GM23338 (cell line): ENCODE data around the gene IFITM10. TPM values are rescaled to one million over a fixed set of nuclear protein-coding genes. Genes with fewer than 3 reads are reported as not detected.
"Not testable (repeated sequence)": the region's sequence is repeated elsewhere in the genome, so short reads cannot be mapped to it uniquely, and the experiment has no call there.

Experiments used
- ATAC-seq: fragments of 200-7000 bp; cut with Tn5 transposase; 3 replicates; pipeline ENCODE4 v1.9.1; 2020
- DNase-seq: peaks from one replicate; pipeline ENCODE4 v3.0.0-alpha.2; 2015; ENCODE audit warnings: low spot score
- H2AFZ ChIP-seq: fragments of 200-600 bp; sonication (generic); 2 replicates; pipeline ENCODE4 v1.8.0; 2016; ENCODE audit warnings: antibody characterized with exemption, mild to moderate bottlenecking, moderate library complexity
- H3F3A ChIP-seq: fragments of 200-600 bp; sonication (generic); replicated peaks from 2 replicates; pipeline ENCODE4 v1.8.0; 2017; ENCODE audit warnings: antibody characterized with exemption, mixed run types, low read depth
- H3K27ac ChIP-seq: fragments of 200-600 bp; sonication (generic); 2 replicates; pipeline ENCODE4 v1.6.1; 2016; ENCODE audit warnings: low read depth
- H3K27me3 ChIP-seq: fragments of 200-600 bp; sonication (generic); 2 replicates; pipeline ENCODE4 v1.8.0; 2016; ENCODE audit warnings: mild to moderate bottlenecking, mixed run types, moderate library complexity; ENCODE audit not compliant: insufficient read depth
- H3K36me3 ChIP-seq: fragments of 200-600 bp; sonication (generic); 2 replicates; pipeline ENCODE4 v1.8.0; 2016; ENCODE audit warnings: mild to moderate bottlenecking; ENCODE audit not compliant: insufficient read depth
- H3K4me1 ChIP-seq: fragments of 200-600 bp; sonication (generic); 2 replicates; pipeline ENCODE4 v1.8.0; 2016; ENCODE audit warnings: mild to moderate bottlenecking, moderate library complexity; ENCODE audit not compliant: insufficient read depth
- H3K4me2 ChIP-seq: fragments of 200-600 bp; sonication (generic); 2 replicates; pipeline ENCODE4 v1.7.1; 2017; ENCODE audit warnings: mixed run types
- H3K4me3 ChIP-seq: fragments of 200-600 bp; sonication (generic); 2 replicates; pipeline ENCODE4 v1.6.1; 2016; ENCODE audit warnings: mixed run types
- H3K79me2 ChIP-seq: fragments of 200-600 bp; sonication (generic); replicated peaks from 2 replicates; pipeline ENCODE4 v1.8.0; 2017; ENCODE audit warnings: mild to moderate bottlenecking; ENCODE audit not compliant: insufficient read depth
- H3K9me2 ChIP-seq: fragments of 200-600 bp; sonication (generic); 2 replicates; pipeline ENCODE4 v1.8.0; 2017; ENCODE audit not compliant: insufficient read depth
- H4K20me1 ChIP-seq: fragments of 200-600 bp; sonication (generic); replicated peaks from 2 replicates; pipeline ENCODE4 v1.8.0; 2017; ENCODE audit warnings: mild to moderate bottlenecking; ENCODE audit not compliant: insufficient read depth
- H3K27ac Mint-ChIP-seq: 2 replicates; pipeline ENCODE4 v1.8.0; 2020; ENCODE audit warnings: inconsistent platforms, mild to moderate bottlenecking, moderate library complexity, mixed read lengths
- H3K27me3 Mint-ChIP-seq: 3 replicates; pipeline ENCODE4 v1.8.0; 2022; ENCODE audit warnings: low read depth, mild to moderate bottlenecking, moderate library complexity, mixed read lengths, inconsistent platforms; ENCODE audit not compliant: insufficient read depth, poor library complexity
- H3K36me3 Mint-ChIP-seq: 3 replicates; pipeline ENCODE4 v1.8.0; 2021; ENCODE audit warnings: low read depth, mild to moderate bottlenecking, inconsistent platforms, moderate library complexity, mixed read lengths
- H3K4me1 Mint-ChIP-seq: 3 replicates; pipeline ENCODE4 v1.8.0; 2020; ENCODE audit warnings: mild to moderate bottlenecking, inconsistent platforms, mixed read lengths
- H3K4me3 Mint-ChIP-seq: 3 replicates; pipeline ENCODE4 v1.8.0; 2021; ENCODE audit warnings: moderate library complexity, mild to moderate bottlenecking, inconsistent platforms, mixed read lengths
- H3K9me3 Mint-ChIP-seq: 3 replicates; pipeline ENCODE4 v1.8.0; 2020; ENCODE audit warnings: moderate library complexity, mild to moderate bottlenecking, inconsistent platforms, mixed read lengths
- polyA plus RNA-seq: library from polyadenylated mRNA; unstranded; fragments of >200 nt; fragmentation: Nextera tagmentation; extraction: Ambion mirVana; gene quantifications from 2 replicates; pipeline ENCODE4 v1.2.1, GENCODE V29; 2016
- total RNA-seq: library from RNA; depleted of rRNA; stranded (reverse); fragments of >200 nt; shearing (Covaris generic); gene quantifications from 2 replicates; pipeline ENCODE4 v1.2.3, GENCODE V29; 2014
- TF ChIP-seq, protein P1 (sequence below), 2 experiments: fragments of 200-600 bp in 1 of 2; sonication (generic) in 1 of 2; conservative IDR thresholded peaks; 2 replicates each; pipeline versions ENCODE4 v1.5.1 to v1.6.1; 2016 to 2017; ENCODE audit warnings: antibody characterized with exemption in 2 of 2, low read depth in 2 of 2, mild to moderate bottlenecking in 2 of 2, moderate library complexity in 1 of 2
- TF ChIP-seq, protein P2 (sequence below): fragments of 250-450 bp; sonication (Bioruptor Pico); IDR thresholded peaks from 2 replicates; pipeline ENCODE4 v1.5.0; 2020; ENCODE audit warnings: mild to moderate bottlenecking, moderate library complexity

The IFITM10 gene
- total and polyA plus RNA-seq, 2 experiments from 2014 or later: 0.06 TPM; not detected in 1

- TF ChIP-seq, protein P1, sequence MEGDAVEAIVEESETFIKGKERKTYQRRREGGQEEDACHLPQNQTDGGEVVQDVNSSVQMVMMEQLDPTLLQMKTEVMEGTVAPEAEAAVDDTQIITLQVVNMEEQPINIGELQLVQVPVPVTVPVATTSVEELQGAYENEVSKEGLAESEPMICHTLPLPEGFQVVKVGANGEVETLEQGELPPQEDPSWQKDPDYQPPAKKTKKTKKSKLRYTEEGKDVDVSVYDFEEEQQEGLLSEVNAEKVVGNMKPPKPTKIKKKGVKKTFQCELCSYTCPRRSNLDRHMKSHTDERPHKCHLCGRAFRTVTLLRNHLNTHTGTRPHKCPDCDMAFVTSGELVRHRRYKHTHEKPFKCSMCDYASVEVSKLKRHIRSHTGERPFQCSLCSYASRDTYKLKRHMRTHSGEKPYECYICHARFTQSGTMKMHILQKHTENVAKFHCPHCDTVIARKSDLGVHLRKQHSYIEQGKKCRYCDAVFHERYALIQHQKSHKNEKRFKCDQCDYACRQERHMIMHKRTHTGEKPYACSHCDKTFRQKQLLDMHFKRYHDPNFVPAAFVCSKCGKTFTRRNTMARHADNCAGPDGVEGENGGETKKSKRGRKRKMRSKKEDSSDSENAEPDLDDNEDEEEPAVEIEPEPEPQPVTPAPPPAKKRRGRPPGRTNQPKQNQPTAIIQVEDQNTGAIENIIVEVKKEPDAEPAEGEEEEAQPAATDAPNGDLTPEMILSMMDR (conservative IDR thresholded peaks at IDR 0.05; ENCODE audit: low read depth in 2 of 2): no peak
- TF ChIP-seq, protein P2, sequence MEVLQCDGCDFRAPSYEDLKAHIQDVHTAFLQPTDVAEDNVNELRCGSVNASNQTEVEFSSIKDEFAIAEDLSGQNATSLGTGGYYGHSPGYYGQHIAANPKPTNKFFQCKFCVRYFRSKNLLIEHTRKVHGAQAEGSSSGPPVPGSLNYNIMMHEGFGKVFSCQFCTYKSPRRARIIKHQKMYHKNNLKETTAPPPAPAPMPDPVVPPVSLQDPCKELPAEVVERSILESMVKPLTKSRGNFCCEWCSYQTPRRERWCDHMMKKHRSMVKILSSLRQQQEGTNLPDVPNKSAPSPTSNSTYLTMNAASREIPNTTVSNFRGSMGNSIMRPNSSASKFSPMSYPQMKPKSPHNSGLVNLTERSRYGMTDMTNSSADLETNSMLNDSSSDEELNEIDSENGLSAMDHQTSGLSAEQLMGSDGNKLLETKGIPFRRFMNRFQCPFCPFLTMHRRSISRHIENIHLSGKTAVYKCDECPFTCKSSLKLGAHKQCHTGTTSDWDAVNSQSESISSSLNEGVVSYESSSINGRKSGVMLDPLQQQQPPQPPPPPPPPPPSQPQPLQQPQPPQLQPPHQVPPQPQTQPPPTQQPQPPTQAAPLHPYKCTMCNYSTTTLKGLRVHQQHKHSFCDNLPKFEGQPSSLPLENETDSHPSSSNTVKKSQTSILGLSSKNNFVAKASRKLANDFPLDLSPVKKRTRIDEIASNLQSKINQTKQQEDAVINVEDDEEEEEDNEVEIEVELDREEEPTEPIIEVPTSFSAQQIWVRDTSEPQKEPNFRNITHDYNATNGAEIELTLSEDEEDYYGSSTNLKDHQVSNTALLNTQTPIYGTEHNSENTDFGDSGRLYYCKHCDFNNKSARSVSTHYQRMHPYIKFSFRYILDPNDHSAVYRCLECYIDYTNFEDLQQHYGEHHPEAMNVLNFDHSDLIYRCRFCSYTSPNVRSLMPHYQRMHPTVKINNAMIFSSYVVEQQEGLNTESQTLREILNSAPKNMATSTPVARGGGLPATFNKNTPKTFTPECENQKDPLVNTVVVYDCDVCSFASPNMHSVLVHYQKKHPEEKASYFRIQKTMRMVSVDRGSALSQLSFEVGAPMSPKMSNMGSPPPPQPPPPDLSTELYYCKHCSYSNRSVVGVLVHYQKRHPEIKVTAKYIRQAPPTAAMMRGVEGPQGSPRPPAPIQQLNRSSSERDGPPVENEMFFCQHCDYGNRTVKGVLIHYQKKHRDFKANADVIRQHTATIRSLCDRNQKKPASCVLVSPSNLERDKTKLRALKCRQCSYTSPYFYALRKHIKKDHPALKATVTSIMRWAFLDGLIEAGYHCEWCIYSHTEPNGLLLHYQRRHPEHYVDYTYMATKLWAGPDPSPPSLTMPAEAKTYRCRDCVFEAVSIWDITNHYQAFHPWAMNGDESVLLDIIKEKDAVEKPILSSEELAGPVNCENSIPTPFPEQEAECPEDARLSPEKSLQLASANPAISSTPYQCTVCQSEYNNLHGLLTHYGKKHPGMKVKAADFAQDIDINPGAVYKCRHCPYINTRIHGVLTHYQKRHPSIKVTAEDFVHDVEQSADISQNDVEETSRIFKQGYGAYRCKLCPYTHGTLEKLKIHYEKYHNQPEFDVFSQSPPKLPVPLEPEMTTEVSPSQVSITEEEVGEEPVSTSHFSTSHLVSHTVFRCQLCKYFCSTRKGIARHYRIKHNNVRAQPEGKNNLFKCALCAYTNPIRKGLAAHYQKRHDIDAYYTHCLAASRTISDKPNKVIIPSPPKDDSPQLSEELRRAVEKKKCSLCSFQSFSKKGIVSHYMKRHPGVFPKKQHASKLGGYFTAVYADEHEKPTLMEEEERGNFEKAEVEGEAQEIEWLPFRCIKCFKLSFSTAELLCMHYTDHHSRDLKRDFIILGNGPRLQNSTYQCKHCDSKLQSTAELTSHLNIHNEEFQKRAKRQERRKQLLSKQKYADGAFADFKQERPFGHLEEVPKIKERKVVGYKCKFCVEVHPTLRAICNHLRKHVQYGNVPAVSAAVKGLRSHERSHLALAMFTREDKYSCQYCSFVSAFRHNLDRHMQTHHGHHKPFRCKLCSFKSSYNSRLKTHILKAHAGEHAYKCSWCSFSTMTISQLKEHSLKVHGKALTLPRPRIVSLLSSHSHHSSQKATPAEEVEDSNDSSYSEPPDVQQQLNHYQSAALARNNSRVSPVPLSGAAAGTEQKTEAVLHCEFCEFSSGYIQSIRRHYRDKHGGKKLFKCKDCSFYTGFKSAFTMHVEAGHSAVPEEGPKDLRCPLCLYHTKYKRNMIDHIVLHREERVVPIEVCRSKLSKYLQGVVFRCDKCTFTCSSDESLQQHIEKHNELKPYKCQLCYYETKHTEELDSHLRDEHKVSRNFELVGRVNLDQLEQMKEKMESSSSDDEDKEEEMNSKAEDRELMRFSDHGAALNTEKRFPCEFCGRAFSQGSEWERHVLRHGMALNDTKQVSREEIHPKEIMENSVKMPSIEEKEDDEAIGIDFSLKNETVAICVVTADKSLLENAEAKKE (CRISPR knock-in tag): no peak
Measured at GRCh38 chr11:1690167-1691025, 60.0 kb downstream of the IFITM10 start (continued).

GRCh38 chr11:1689250-1690166 is 60.9 kb downstream of the IFITM10 start:
- not testable (repeated sequence) for H4K20me1 ChIP-seq, H3K4me1 Mint-ChIP-seq, H3K27ac ChIP-seq, H3K4me2 ChIP-seq, H3K4me1 ChIP-seq, H2AFZ ChIP-seq, H3K36me3 ChIP-seq, H3K4me3 ChIP-seq, DNase-seq, H3K27ac Mint-ChIP-seq, ATAC-seq, H3K9me2 ChIP-seq, H3K27me3 ChIP-seq, H3F3A ChIP-seq, H3K4me3 Mint-ChIP-seq, H3K79me2 ChIP-seq, H3K36me3 Mint-ChIP-seq, H3K9me3 Mint-ChIP-seq
- peaks cover 13% of the 10 kb centered on the region for H3K27me3 Mint-ChIP-seq

GRCh38 chr11:1688336-1688947 is 62.0 kb downstream of the IFITM10 start:
- H2AFZ ChIP-seq, DNase-seq, H3K27ac ChIP-seq, H3K36me3 ChIP-seq, H3K27me3 Mint-ChIP-seq, H4K20me1 ChIP-seq, H3K79me2 ChIP-seq, H3K4me1 Mint-ChIP-seq, H3K9me3 Mint-ChIP-seq, H3K27ac Mint-ChIP-seq, H3K4me3 Mint-ChIP-seq, H3K4me1 ChIP-seq, H3K9me2 ChIP-seq, H3K27me3 ChIP-seq, H3F3A ChIP-seq, H3K4me3 ChIP-seq, ATAC-seq, H3K4me2 ChIP-seq, H3K36me3 Mint-ChIP-seq: not testable (repeated sequence)

DNA sequence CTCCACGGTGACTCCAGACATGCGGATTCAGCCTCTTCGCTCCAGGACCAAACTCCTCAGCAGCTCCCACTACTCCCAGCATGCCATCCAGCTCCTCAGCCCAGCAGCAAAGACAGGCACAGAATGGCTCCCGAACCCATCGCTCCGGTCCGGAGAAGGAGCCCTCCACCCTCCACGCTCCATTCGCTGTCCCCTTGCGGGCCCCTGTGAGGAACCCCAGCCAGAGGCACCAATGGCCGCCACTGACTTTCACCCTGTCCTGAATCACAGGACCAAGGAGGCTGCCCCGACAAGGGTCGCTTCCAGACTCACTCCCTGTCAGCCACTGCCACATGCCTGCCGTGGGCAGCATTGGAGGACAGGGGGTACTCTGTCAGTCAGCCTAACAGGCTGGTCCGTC is 64.2 kb downstream of the IFITM10 start:
- H3K4me1 ChIP-seq, H3K4me1 Mint-ChIP-seq, H3F3A ChIP-seq, H3K79me2 ChIP-seq, H3K4me3 Mint-ChIP-seq, H3K4me2 ChIP-seq, H3K36me3 Mint-ChIP-seq, ATAC-seq, H3K9me2 ChIP-seq, H3K27ac ChIP-seq, H3K27me3 ChIP-seq, DNase-seq, H3K4me3 ChIP-seq, H3K27ac Mint-ChIP-seq, H3K9me3 Mint-ChIP-seq, H2AFZ ChIP-seq, H4K20me1 ChIP-seq, H3K36me3 ChIP-seq, H3K27me3 Mint-ChIP-seq: not testable (repeated sequence)
